Measurements from ENCODE around the gene SPATA19.

SPATA19 gene

DNA sequence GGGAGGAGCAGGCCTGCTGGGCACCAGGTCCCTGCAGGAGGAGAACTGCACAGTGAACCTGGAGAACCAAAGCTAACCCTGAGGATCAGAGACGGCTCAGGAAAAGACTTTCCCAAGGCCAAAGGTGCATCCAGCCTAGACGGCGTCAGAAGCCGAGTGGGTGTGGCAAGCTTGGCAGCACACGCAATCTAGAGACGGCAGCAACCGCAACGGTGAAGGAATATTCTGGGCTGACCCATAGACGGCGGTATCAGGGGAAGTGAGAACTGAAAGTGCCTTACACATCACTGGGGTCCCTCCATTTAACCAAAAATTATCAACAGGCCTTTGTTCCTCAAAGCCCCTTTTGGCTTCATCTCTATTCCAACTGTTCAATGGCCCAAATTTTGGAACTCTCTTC lies 26.2 kb downstream of the SPATA19 start:
- TF ChIP-seq FOXP2 (optimal IDR thresholded peaks at IDR 0.05; ENCODE audit: borderline replicate concordance, extremely low read depth, extremely low read length, insufficient read depth) (no peak), POLR2AphosphoS5 (IDR thresholded peaks at IDR 0.05; ENCODE audit: low read depth, low read length) (no peak), SIN3A (IDR thresholded peaks at IDR 0.05; ENCODE audit: borderline replicate concordance, insufficient read depth, low read length) (no peak), TAF1 (IDR thresholded peaks at IDR 0.05; ENCODE audit: borderline replicate concordance, insufficient read depth, low read length) (no peak)
- TF ChIP-seq, protein P1, sequence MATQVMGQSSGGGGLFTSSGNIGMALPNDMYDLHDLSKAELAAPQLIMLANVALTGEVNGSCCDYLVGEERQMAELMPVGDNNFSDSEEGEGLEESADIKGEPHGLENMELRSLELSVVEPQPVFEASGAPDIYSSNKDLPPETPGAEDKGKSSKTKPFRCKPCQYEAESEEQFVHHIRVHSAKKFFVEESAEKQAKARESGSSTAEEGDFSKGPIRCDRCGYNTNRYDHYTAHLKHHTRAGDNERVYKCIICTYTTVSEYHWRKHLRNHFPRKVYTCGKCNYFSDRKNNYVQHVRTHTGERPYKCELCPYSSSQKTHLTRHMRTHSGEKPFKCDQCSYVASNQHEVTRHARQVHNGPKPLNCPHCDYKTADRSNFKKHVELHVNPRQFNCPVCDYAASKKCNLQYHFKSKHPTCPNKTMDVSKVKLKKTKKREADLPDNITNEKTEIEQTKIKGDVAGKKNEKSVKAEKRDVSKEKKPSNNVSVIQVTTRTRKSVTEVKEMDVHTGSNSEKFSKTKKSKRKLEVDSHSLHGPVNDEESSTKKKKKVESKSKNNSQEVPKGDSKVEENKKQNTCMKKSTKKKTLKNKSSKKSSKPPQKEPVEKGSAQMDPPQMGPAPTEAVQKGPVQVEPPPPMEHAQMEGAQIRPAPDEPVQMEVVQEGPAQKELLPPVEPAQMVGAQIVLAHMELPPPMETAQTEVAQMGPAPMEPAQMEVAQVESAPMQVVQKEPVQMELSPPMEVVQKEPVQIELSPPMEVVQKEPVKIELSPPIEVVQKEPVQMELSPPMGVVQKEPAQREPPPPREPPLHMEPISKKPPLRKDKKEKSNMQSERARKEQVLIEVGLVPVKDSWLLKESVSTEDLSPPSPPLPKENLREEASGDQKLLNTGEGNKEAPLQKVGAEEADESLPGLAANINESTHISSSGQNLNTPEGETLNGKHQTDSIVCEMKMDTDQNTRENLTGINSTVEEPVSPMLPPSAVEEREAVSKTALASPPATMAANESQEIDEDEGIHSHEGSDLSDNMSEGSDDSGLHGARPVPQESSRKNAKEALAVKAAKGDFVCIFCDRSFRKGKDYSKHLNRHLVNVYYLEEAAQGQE (IDR thresholded peaks at IDR 0.05; ENCODE audit: insufficient read depth in 1 of 2, low read depth in 2 of 2, low read length in 2 of 2), result no peak

GRCh38 chr11:133818302-133818701 lies 27.0 kb downstream of the SPATA19 start:
- TF ChIP-seq FOXP2 (optimal IDR thresholded peaks at IDR 0.05; ENCODE audit: borderline replicate concordance, extremely low read depth, extremely low read length, insufficient read depth), result no peak
- no peak for TF ChIP-seq SIN3A (IDR thresholded peaks at IDR 0.05; ENCODE audit: borderline replicate concordance, insufficient read depth, low read length)
- TF ChIP-seq POLR2AphosphoS5 (IDR thresholded peaks at IDR 0.05; ENCODE audit: low read depth, low read length), result no peak
- TF ChIP-seq TAF1 (IDR thresholded peaks at IDR 0.05; ENCODE audit: borderline replicate concordance, insufficient read depth, low read length), result no peak
- TF ChIP-seq, protein P1 (IDR thresholded peaks at IDR 0.05; ENCODE audit: insufficient read depth in 1 of 2, low read depth in 2 of 2, low read length in 2 of 2), result no peak

GRCh38 chr11:133817449-133817848 lies 27.9 kb downstream of the SPATA19 start:
- TF ChIP-seq, protein P1 (IDR thresholded peaks at IDR 0.05; ENCODE audit: insufficient read depth in 1 of 2, low read depth in 2 of 2, low read length in 2 of 2), result no peak
- TF ChIP-seq POLR2AphosphoS5 (IDR thresholded peaks at IDR 0.05; ENCODE audit: low read depth, low read length), result no peak
- no peak for TF ChIP-seq TAF1 (IDR thresholded peaks at IDR 0.05; ENCODE audit: borderline replicate concordance, insufficient read depth, low read length)
- TF ChIP-seq SIN3A (IDR thresholded peaks at IDR 0.05; ENCODE audit: borderline replicate concordance, insufficient read depth, low read length), result no peak
- no peak for TF ChIP-seq FOXP2 (optimal IDR thresholded peaks at IDR 0.05; ENCODE audit: borderline replicate concordance, extremely low read depth, extremely low read length, insufficient read depth)

DNA sequence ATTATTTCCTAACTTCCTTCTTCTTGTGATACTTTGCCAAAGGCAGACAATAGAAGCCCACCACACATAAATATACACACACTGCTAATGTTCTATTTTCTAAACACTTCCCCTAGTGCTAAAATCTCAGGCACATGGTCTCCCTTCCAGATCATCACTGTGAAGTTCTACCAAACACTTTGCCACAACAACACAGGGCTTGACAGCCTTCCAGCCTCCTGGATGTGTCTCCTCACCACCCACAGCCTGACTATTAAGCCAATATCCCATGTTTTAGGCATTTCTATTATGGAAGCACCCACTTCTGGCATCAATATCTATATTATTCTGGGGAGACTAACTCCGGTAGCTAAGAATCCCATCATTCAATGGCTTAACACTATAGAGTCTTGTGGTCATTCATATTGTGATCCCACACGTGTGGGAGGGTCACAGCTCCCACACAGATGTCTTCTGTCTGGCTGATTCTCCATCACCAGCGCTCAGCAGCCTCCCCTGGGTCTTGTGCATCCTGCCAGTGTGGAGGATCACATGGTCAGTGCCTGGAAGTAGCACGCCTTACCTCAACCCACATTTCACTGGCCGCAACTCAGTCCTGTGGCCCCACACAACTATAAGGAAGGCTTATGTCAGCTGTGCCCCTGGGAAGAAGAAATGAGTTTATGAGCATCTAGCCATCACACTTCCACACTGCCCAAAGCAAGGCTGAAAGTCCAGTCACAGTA lies 29.0 kb downstream of the SPATA19 start:
- TF ChIP-seq SIN3A (IDR thresholded peaks at IDR 0.05; ENCODE audit: borderline replicate concordance, insufficient read depth, low read length) (no peak), TAF1 (IDR thresholded peaks at IDR 0.05; ENCODE audit: borderline replicate concordance, insufficient read depth, low read length) (no peak), POLR2AphosphoS5 (IDR thresholded peaks at IDR 0.05; ENCODE audit: low read depth, low read length) (no peak), FOXP2 (optimal IDR thresholded peaks at IDR 0.05; ENCODE audit: borderline replicate concordance, extremely low read depth, extremely low read length, insufficient read depth) (no peak)
- TF ChIP-seq, protein P1 (IDR thresholded peaks at IDR 0.05; ENCODE audit: insufficient read depth in 1 of 2, low read depth in 2 of 2, low read length in 2 of 2), result no peak

Data from PFSK-1 (cell line).